Hepatocyte (in vitro differentiated cells): ENCODE results near the gene GSTA5.
"Not testable (repeated sequence)": the region's sequence is repeated elsewhere in the genome, so short reads cannot be mapped to it uniquely, and the experiment has no call there.

Experiments
- EZH2 ChIP-seq: fragments of 200-600 bp; sonication (generic); IDR thresholded peaks from 2 replicates; pipeline ENCODE4 v1.6.1; 2016; ENCODE audit warnings: antibody characterized with exemption, mild to moderate bottlenecking, borderline replicate concordance
- EZH2phosphoT487 ChIP-seq: fragments of 200-600 bp; sonication (generic); IDR thresholded peaks from one replicate; pipeline ENCODE4 v1.6.1; 2018; ENCODE audit warnings: antibody characterized with exemption, mild to moderate bottlenecking, low read depth, moderate library complexity; ENCODE audit not compliant: unreplicated experiment, severe bottlenecking
- TF ChIP-seq, protein P1 (sequence below): fragments of 200-600 bp; sonication (generic); IDR thresholded peaks from 2 replicates; pipeline ENCODE4 v1.5.1; 2016; ENCODE audit warnings: antibody characterized with exemption, mild to moderate bottlenecking; ENCODE audit not compliant: poor library complexity

DNA sequence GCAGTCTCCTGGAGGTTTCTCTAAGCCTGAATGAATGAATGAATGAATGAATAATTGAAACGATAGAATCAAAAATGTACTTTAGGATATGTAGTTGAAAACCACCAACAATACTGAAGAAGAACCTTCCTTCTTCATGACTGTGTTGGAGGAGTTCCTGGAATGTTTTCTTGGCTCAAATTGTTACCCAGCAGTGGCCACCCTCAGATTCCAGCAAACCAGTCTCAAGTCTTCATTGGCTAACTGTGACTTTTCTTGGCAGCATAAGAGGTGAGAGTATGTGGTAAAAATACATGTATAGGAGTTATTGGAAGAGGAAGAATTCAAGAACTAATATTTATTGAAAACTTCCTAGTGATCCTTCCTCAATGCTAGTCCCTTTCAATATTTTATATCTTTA is 41.3 kb downstream of the GSTA5 start:
- TF ChIP-seq EZH2phosphoT487, EZH2: not testable (repeated sequence)
- TF ChIP-seq, protein P1, sequence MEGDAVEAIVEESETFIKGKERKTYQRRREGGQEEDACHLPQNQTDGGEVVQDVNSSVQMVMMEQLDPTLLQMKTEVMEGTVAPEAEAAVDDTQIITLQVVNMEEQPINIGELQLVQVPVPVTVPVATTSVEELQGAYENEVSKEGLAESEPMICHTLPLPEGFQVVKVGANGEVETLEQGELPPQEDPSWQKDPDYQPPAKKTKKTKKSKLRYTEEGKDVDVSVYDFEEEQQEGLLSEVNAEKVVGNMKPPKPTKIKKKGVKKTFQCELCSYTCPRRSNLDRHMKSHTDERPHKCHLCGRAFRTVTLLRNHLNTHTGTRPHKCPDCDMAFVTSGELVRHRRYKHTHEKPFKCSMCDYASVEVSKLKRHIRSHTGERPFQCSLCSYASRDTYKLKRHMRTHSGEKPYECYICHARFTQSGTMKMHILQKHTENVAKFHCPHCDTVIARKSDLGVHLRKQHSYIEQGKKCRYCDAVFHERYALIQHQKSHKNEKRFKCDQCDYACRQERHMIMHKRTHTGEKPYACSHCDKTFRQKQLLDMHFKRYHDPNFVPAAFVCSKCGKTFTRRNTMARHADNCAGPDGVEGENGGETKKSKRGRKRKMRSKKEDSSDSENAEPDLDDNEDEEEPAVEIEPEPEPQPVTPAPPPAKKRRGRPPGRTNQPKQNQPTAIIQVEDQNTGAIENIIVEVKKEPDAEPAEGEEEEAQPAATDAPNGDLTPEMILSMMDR: not testable (repeated sequence)
